HG02852 (cell line): ENCODE measurements around the gene ARSB.
A peak's percentile ranks its signal among the peaks of the same experiment; 100 is the strongest.
"Not testable (repeated sequence)": the region's sequence is repeated elsewhere in the genome, so short reads cannot be mapped to it uniquely, and the experiment has no call there.

Source experiments
- ATAC-seq: cut with Tn5 transposase; IDR thresholded peaks from one replicate; pipeline ENCODE4 v1.9.1; 2021; ENCODE audit warnings: mild to moderate bottlenecking, moderate library complexity; ENCODE audit not compliant: unreplicated experiment

Gene ARSB

GRCh38 chr5:78958672-78959445 is 26.3 kb downstream of the ARSB start:
- ATAC-seq, result no peak

GRCh38 chr5:78956901-78957300 is 28.2 kb downstream of the ARSB start:
- no peak for ATAC-seq

- peak; percentile 52 for ATAC-seq
These were observed 31.9 kb downstream of the ARSB start for GRCh38 chr5:78953092-78953800.

GRCh38 chr5:78930721-78931120 is 54.4 kb downstream of the ARSB start:
- no peak for ATAC-seq

- no peak for ATAC-seq
These were observed 55.3 kb downstream of the ARSB start for GRCh38 chr5:78929833-78930232.

- ATAC-seq, result no peak
These were observed 57.3 kb downstream of the ARSB start for GRCh38 chr5:78927657-78928282.

- no peak for ATAC-seq
These were observed 58.9 kb downstream of the ARSB start for GRCh38 chr5:78926252-78926651.

GRCh38 chr5:78925129-78925876 is 59.8 kb downstream of the ARSB start:
- no peak for ATAC-seq

GRCh38 chr5:78923622-78923970 is 61.5 kb downstream of the ARSB start:
- ATAC-seq, result peak; percentile 27

GRCh38 chr5:78922879-78923621 is 62.1 kb downstream of the ARSB start:
- ATAC-seq, result peak; percentile 96

GRCh38 chr5:78920604-78921003 is 64.5 kb downstream of the ARSB start:
- ATAC-seq, result no peak

- no peak for ATAC-seq
These were observed 65.3 kb downstream of the ARSB start for GRCh38 chr5:78919796-78920195.

GRCh38 chr5:78916044-78916443 is 69.1 kb downstream of the ARSB start:
- ATAC-seq, result no peak

GRCh38 chr5:78915170-78915569 is 69.9 kb downstream of the ARSB start:
- ATAC-seq, result no peak

- no peak for ATAC-seq
These were observed 72.3 kb downstream of the ARSB start for GRCh38 chr5:78912811-78913210.

GRCh38 chr5:78912085-78912771 is 72.9 kb downstream of the ARSB start:
- no peak for ATAC-seq

- ATAC-seq, result not testable (repeated sequence)
These were observed 75.7 kb downstream of the ARSB start for GRCh38 chr5:78909224-78909983.

- ATAC-seq, result no peak
These were observed 76.7 kb downstream of the ARSB start for GRCh38 chr5:78908173-78909061.
